OCI-LY3 (cell line): Measurements from ENCODE around the gene NR3C1.

Source experiments
- H2AFZ ChIP-seq: fragments of 200-600, 300-600 bp; shearing (Covaris generic); 2 replicates; pipeline ENCODE4 v1.6.0; 2014; ENCODE audit warnings: antibody characterized with exemption, low read depth, low read length
- H3K27ac ChIP-seq: fragments of 200-600, 300-600 bp; sonication (generic); 2 replicates; pipeline ENCODE4 v1.5.1; 2014; ENCODE audit warnings: mild to moderate bottlenecking, low read length, moderate library complexity, mixed read lengths
- H3K27me3 ChIP-seq: fragments of 200-600, 300-600 bp; sonication (generic); 2 replicates; pipeline ENCODE4 v1.6.1; 2014; ENCODE audit warnings: low read depth, low read length, mixed read lengths
- H3K36me3 ChIP-seq: fragments of 200-600, 300-600 bp; sonication (generic); replicated peaks from 2 replicates; pipeline ENCODE3; 2014; ENCODE audit warnings: low read depth, low read length, mixed read lengths
- H3K4me1 ChIP-seq: fragments of 300-600, 200-600 bp; sonication (generic); 2 replicates; pipeline ENCODE4 v1.6.1; 2014; ENCODE audit warnings: low read length, mixed read lengths
- H3K4me2 ChIP-seq: fragments of 200-600, 300-600 bp; sonication (generic); 2 replicates; pipeline ENCODE4 v1.6.1; 2014; ENCODE audit warnings: low read length, mixed read lengths
- H3K4me3 ChIP-seq: fragments of 300-600, 200-600 bp; sonication (generic); 2 replicates; pipeline ENCODE4 v1.5.1; 2014; ENCODE audit warnings: antibody characterized with exemption, mild to moderate bottlenecking, low read length, moderate library complexity
- H3K79me2 ChIP-seq: fragments of 300-600, 200-600 bp; shearing (Covaris generic); 2 replicates; pipeline ENCODE4 v1.6.1; 2014; ENCODE audit warnings: mild to moderate bottlenecking, low read length, mixed read lengths
- H3K9ac ChIP-seq: fragments of 300-600, 200-600 bp; shearing (Covaris generic); 2 replicates; pipeline ENCODE4 v1.6.0; 2014; ENCODE audit warnings: mild to moderate bottlenecking, low read length, moderate library complexity
- H3K9me3 ChIP-seq: fragments of 200-600, 300-600 bp; shearing (Covaris generic); 2 replicates; pipeline ENCODE4 v1.6.1; 2014; ENCODE audit warnings: low read length, mixed read lengths; ENCODE audit not compliant: insufficient read depth
- H4K20me1 ChIP-seq: fragments of 200-600, 300-600 bp; sonication (generic); 2 replicates; pipeline ENCODE4 v1.6.1; 2016; ENCODE audit warnings: low read length, mixed read lengths; ENCODE audit not compliant: insufficient read depth
- CTCF ChIP-seq: fragments of 200-600, 300-600 bp; sonication (generic); IDR thresholded peaks from 2 replicates; pipeline ENCODE4 v1.5.1; 2014; ENCODE audit warnings: antibody characterized with exemption, low read length, low read depth
- EZH2phosphoT487 ChIP-seq: fragments of 200-600 bp; shearing (Covaris generic); IDR thresholded peaks from 2 replicates; pipeline ENCODE4 v1.6.1; 2018; ENCODE audit warnings: antibody characterized with exemption, mixed run types, low read depth

The NR3C1 gene

GRCh38 chr5:143229426-143229895 lies 174.0 kb downstream of the NR3C1 start:
- no peaks in the 10 kb centered on the region for H4K20me1 ChIP-seq
- no peaks in the 10 kb centered on the region for H3K27me3 ChIP-seq
- H3K79me2 ChIP-seq = no peaks in the 10 kb centered on the region
- peak overlapping the region; percentile 78 for H2AFZ ChIP-seq
- peak overlapping the region; percentile 80 for H3K27ac ChIP-seq
- no peaks in the 10 kb centered on the region for H3K36me3 ChIP-seq
- TF ChIP-seq EZH2phosphoT487 (no peak), CTCF (no peak)
- H3K4me3 ChIP-seq = peak overlapping the region; percentile 66
- peak overlapping the region; percentile 46 for H3K9ac ChIP-seq
- peaks cover 46% of the 10 kb centered on the region for H3K4me1 ChIP-seq
- H3K9me3 ChIP-seq = peaks cover 7% of the 10 kb centered on the region; the same call in 1 of the 2 replicates
- peak overlapping the region; percentile 89 for H3K4me2 ChIP-seq

GRCh38 chr5:143228597-143229293 lies 174.7 kb downstream of the NR3C1 start:
- Histone ChIP-seq H3K79me2 (no peaks in the 10 kb centered on the region), H3K27me3 (no peaks in the 10 kb centered on the region), H3K9ac (0 out of 2 replicates have a peak overlapping the region, but pooled peaks have one; percentile 46), H3K27ac (peak overlapping the region; percentile 80), H3K4me2 (peak overlapping the region; percentile 89), H3K4me1 (peaks cover 46% of the 10 kb centered on the region), H4K20me1 (no peaks in the 10 kb centered on the region), H2AFZ (0 out of 2 replicates have a peak overlapping the region, but pooled peaks have one; percentile 17), H3K4me3 (no peak overlapping the region), H3K36me3 (no peaks in the 10 kb centered on the region), H3K9me3 (peaks cover 7% of the 10 kb centered on the region; the same call in 1 of the 2 replicates)
- TF ChIP-seq CTCF = no peak
- TF ChIP-seq EZH2phosphoT487 = no peak
